ENCODE data around the gene HCRTR2.
"Not testable (repeated sequence)": the region's sequence is repeated elsewhere in the genome, so short reads cannot be mapped to it uniquely, and the experiment has no call there.

- TF ChIP-seq CTCF (IDR thresholded peaks at IDR 0.05; ENCODE audit: insufficient read depth, low read length); POLR2AphosphoS5 (IDR thresholded peaks at IDR 0.05; ENCODE audit: low read depth); SPI1 (IDR thresholded peaks at IDR 0.05; ENCODE audit: borderline replicate concordance, low read depth); GABPA (IDR thresholded peaks at IDR 0.05; ENCODE audit: low read depth): not testable (repeated sequence)
Measured at GRCh38 chr6:55297214-55297613, 122.9 kb downstream of the HCRTR2 start.

All from HL-60 (cell line).